HG03571 (cell line): Measurements from ENCODE around the gene STK32C.
"Not testable (repeated sequence)": the region's sequence is repeated elsewhere in the genome, so short reads cannot be mapped to it uniquely, and the experiment has no call there.

Experiments
- ATAC-seq: cut with Tn5 transposase; IDR thresholded peaks from one replicate; pipeline ENCODE4 v1.9.1; 2021; ENCODE audit not compliant: unreplicated experiment

The STK32C gene

GRCh38 chr10:132160834-132161622 lies 146.7 kb downstream of the STK32C start:
- not testable (repeated sequence) for ATAC-seq

GRCh38 chr10:132160231-132160630 lies 147.5 kb downstream of the STK32C start:
- ATAC-seq = not testable (repeated sequence)

- ATAC-seq = not testable (repeated sequence)
Observed at GRCh38 chr10:132159302-132160230, 148.2 kb downstream of the STK32C start.

- no peak for ATAC-seq
Observed at GRCh38 chr10:132158823-132159222, 148.9 kb downstream of the STK32C start.

GRCh38 chr10:132158122-132158741 lies 149.5 kb downstream of the STK32C start:
- ATAC-seq = no peak
